Osteoblast (primary cell): ENCODE results near the gene MINDY1. TPM values are rescaled to one million over a fixed set of nuclear protein-coding genes. Genes with fewer than 3 reads are reported as not detected.

ENCODE experiments used
- DNase-seq: peaks from one replicate; pipeline ENCODE4 v3.0.0; 2011; ENCODE audit warnings: low spot score, mixed read lengths; ENCODE audit not compliant: insufficient read length; ENCODE audit errors: missing footprints
- H2AFZ ChIP-seq: 2 replicates; pipeline ENCODE4 v1.6.0; 2011; ENCODE audit warnings: mild to moderate bottlenecking, low read length
- H3K27ac ChIP-seq: 2 replicates; pipeline ENCODE4 v1.5.1; 2011; ENCODE audit warnings: mild to moderate bottlenecking, low read depth, low read length, moderate library complexity
- H3K27me3 ChIP-seq: 2 replicates; pipeline ENCODE4 v1.6.0; 2012; ENCODE audit warnings: mild to moderate bottlenecking, control low read depth, inconsistent platforms, low read length, moderate library complexity; ENCODE audit not compliant: insufficient read depth
- H3K36me3 ChIP-seq: 2 replicates; pipeline ENCODE4 v1.5.1; 2011; ENCODE audit warnings: mild to moderate bottlenecking, low read length, control low read depth, moderate library complexity; ENCODE audit not compliant: insufficient read depth
- H3K4me1 ChIP-seq: 2 replicates; pipeline ENCODE4 v1.5.1; 2011; ENCODE audit warnings: mild to moderate bottlenecking, low read length, control low read depth, moderate library complexity; ENCODE audit not compliant: insufficient read depth
- H3K4me2 ChIP-seq: 2 replicates; pipeline ENCODE4 v1.6.0; 2011; ENCODE audit warnings: mild to moderate bottlenecking, low read length; ENCODE audit not compliant: insufficient read depth
- H3K4me3 ChIP-seq: fragments of 200-600 bp; sonication (generic); 3 replicates; pipeline ENCODE4 v1.5.1; 2012; ENCODE audit warnings: mild to moderate bottlenecking, low read length, inconsistent platforms; ENCODE audit not compliant: insufficient read depth
- H3K79me2 ChIP-seq: 2 replicates; pipeline ENCODE4 v1.6.0; 2012; ENCODE audit warnings: mild to moderate bottlenecking, low read length, control low read depth, inconsistent platforms; ENCODE audit not compliant: insufficient read depth
- H3K9me3 ChIP-seq: 2 replicates; pipeline ENCODE4 v1.5.1; 2011; ENCODE audit warnings: low read depth, low read length, control low read depth
- H4K20me1 ChIP-seq: 2 replicates; pipeline ENCODE4 v1.6.0; 2012; ENCODE audit warnings: mild to moderate bottlenecking, low read length, control low read depth; ENCODE audit not compliant: insufficient read depth
- CTCF ChIP-seq: IDR thresholded peaks from 2 replicates; pipeline ENCODE4 v1.5.1; 2011; ENCODE audit warnings: mild to moderate bottlenecking, low read depth, low read length, moderate library complexity; ENCODE audit errors: extremely low read depth
- total RNA-seq: library from RNA; depleted of rRNA; stranded (reverse); fragments of >200 nt; gene quantifications from 2 replicates; pipeline ENCODE4 v1.2.3, GENCODE V29; 2012

Gene MINDY1
- total RNA-seq, 1 donor = 18.1 TPM

GRCh38 chr1:150981177-150981804 is 25.4 kb downstream of the MINDY1 start:
- Histone ChIP-seq H4K20me1 (no peaks in the 10 kb centered on the region), H3K4me3 (no peak overlapping the region)
- DNase-seq = no peak

GRCh38 chr1:150979092-150980056 is 27.3 kb downstream of the MINDY1 start:
- peak; percentile 100 for TF ChIP-seq CTCF
- H3K79me2 ChIP-seq = no peaks in the 10 kb centered on the region
- peak; percentile 98 for DNase-seq
- H3K27me3 ChIP-seq = no peaks in the 10 kb centered on the region
- H3K9me3 ChIP-seq = no peaks in the 10 kb centered on the region
- H3K4me3 ChIP-seq = peak overlapping the region; percentile 24
- H3K4me1 ChIP-seq = peaks cover 38% of the 10 kb centered on the region
- H2AFZ ChIP-seq = peak overlapping the region; percentile 73
- peak overlapping the region; percentile 56 for H3K4me2 ChIP-seq
- no peaks in the 10 kb centered on the region for H3K36me3 ChIP-seq
- H3K27ac ChIP-seq = no peak overlapping the region
- H4K20me1 ChIP-seq = no peaks in the 10 kb centered on the region

More at GRCh38 chr1:150981177-150981804, 25.4 kb downstream of the MINDY1 start:
- H3K27ac ChIP-seq = no peak overlapping the region
- no peak for TF ChIP-seq CTCF
- no peak overlapping the region for H3K4me2 ChIP-seq
- H3K36me3 ChIP-seq = no peaks in the 10 kb centered on the region
- no peaks in the 10 kb centered on the region for H3K27me3 ChIP-seq
- peaks cover 38% of the 10 kb centered on the region for H3K4me1 ChIP-seq
- H3K79me2 ChIP-seq = no peaks in the 10 kb centered on the region
- peak overlapping the region; percentile 28 for H2AFZ ChIP-seq
- H3K9me3 ChIP-seq = no peaks in the 10 kb centered on the region

- no peaks in the 10 kb centered on the region for H3K27me3 ChIP-seq
- peak; percentile 94 for DNase-seq
- H3K4me2 ChIP-seq = peak overlapping the region; percentile 49
- H3K27ac ChIP-seq = peak overlapping the region; percentile 54
- H3K9me3 ChIP-seq = no peaks in the 10 kb centered on the region
- H3K79me2 ChIP-seq = peaks cover 22% of the 10 kb centered on the region
- peaks cover 51% of the 10 kb centered on the region for H3K4me1 ChIP-seq
- no peaks in the 10 kb centered on the region for H3K36me3 ChIP-seq
- H2AFZ ChIP-seq = peak overlapping the region; percentile 58
- no peak for TF ChIP-seq CTCF
- peaks cover 16% of the 10 kb centered on the region for H4K20me1 ChIP-seq
- H3K4me3 ChIP-seq = peak overlapping the region; percentile 30
These were observed 29.6 kb downstream of the MINDY1 start for GRCh38 chr1:150976879-150977694.
